SU-DHL-6 (cell line): ENCODE results near the gene CSF1.

Experiments used
- H2AFZ ChIP-seq: fragments of 200-600 bp; sonication (generic); 2 replicates; pipeline ENCODE4 v1.6.1; 2014; ENCODE audit warnings: low read depth, mild to moderate bottlenecking, moderate library complexity, mixed read lengths, antibody characterized with exemption, low read length; ENCODE audit not compliant: severe bottlenecking
- H3F3A ChIP-seq: fragments of 200-600 bp; shearing (Covaris generic); 2 replicates; pipeline ENCODE4 v1.6.0; 2016; ENCODE audit warnings: antibody characterized with exemption, mild to moderate bottlenecking; ENCODE audit not compliant: insufficient read depth
- H3K27ac ChIP-seq: fragments of 200-600 bp; sonication (generic); 2 replicates; pipeline ENCODE4 v1.5.1; 2016; ENCODE audit warnings: low read depth, mild to moderate bottlenecking, low read length, moderate library complexity, mixed read lengths
- H3K27me3 ChIP-seq: fragments of 200-600 bp; sonication (generic), shearing (Covaris generic); 2 replicates; pipeline ENCODE4 v1.6.0; 2014; ENCODE audit warnings: mild to moderate bottlenecking, low read length
- H3K36me3 ChIP-seq: fragments of 200-600 bp; sonication (generic); 2 replicates; pipeline ENCODE4 v1.6.1; 2014; ENCODE audit warnings: mild to moderate bottlenecking, low read length, mixed read lengths
- H3K4me2 ChIP-seq: fragments of 300-600, 200-600 bp; shearing (Covaris generic), sonication (generic); 2 replicates; pipeline ENCODE4 v1.6.0; 2014; ENCODE audit warnings: low read length, low read depth, mild to moderate bottlenecking; ENCODE audit not compliant: poor library complexity, severe bottlenecking
- H3K4me3 ChIP-seq: fragments of 200-600 bp; sonication (generic); 2 replicates; pipeline ENCODE4 v1.5.1; 2014; ENCODE audit warnings: antibody characterized with exemption, low read length, mild to moderate bottlenecking, mixed read lengths; ENCODE audit not compliant: insufficient read depth, poor library complexity, severe bottlenecking
- H3K79me2 ChIP-seq: fragments of 200-600 bp; sonication (generic); 2 replicates; pipeline ENCODE4 v1.6.1; 2014; ENCODE audit warnings: mild to moderate bottlenecking, low read length, moderate library complexity; ENCODE audit not compliant: insufficient read depth
- H3K9ac ChIP-seq: fragments of 200-600 bp; sonication (generic); 2 replicates; pipeline ENCODE4 v1.7.0; 2014; ENCODE audit warnings: mild to moderate bottlenecking, low read length
- H3K9me2 ChIP-seq: fragments of 200-600 bp; sonication (generic); replicated peaks from 2 replicates; pipeline ENCODE4 v1.6.1; 2014; ENCODE audit warnings: low read length; ENCODE audit not compliant: insufficient read depth
- H3K9me3 ChIP-seq: fragments of 200-600 bp; sonication (generic); 2 replicates; pipeline ENCODE4 v1.6.1; 2014; ENCODE audit warnings: low read length, mixed read lengths; ENCODE audit not compliant: insufficient read depth
- H4K20me1 ChIP-seq: fragments of 200-600 bp; sonication (generic); 2 replicates; pipeline ENCODE4 v1.6.1; 2014; ENCODE audit warnings: low read depth, mild to moderate bottlenecking, antibody characterized with exemption, low read length, moderate library complexity, mixed read lengths
- CTCF ChIP-seq: fragments of 200-600 bp; sonication (generic); IDR thresholded peaks from one replicate; pipeline ENCODE4 v1.5.1; 2017; ENCODE audit warnings: antibody characterized with exemption, mild to moderate bottlenecking, low read length, moderate library complexity; ENCODE audit not compliant: insufficient read depth, poor library complexity, severe bottlenecking
- EZH2phosphoT487 ChIP-seq: fragments of 200-600 bp; sonication (generic), shearing (Covaris generic); conservative IDR thresholded peaks from 2 replicates; pipeline ENCODE4 v1.6.1; 2018; ENCODE audit warnings: mild to moderate bottlenecking, antibody characterized with exemption, low read length, moderate library complexity, mixed read lengths

Gene CSF1

DNA sequence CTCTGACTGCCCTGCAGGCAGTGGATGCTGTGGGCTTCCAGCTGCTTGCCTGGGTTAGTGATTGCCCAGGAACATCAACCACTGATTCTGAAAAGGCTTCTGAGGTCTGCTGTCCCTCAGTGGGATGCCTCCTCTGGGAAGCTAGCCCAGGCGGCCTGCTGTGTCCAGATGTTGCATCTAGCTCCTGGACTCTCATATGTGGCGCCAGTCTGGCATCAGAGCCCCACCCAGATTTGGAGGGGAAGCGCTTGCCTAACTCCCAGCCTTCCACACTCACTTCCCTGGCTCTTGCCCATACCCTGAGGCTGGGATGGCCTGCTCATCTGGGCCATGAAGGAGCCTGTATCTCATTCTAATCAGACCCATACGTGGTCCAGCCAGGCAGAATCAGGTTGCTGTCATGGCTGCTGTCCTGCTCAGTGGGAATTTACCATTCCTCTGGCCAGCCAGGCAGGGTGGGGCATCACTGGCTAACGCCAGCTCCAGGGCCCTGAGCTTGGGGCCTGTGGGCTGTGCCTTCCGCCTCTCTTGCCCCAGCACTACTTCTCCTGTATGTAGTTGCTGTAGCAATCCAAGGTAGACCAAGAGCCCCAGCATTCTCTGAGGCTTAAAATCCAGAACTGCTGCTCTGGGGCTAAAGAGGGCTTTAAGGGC lies 4.1 kb downstream of the CSF1 start:
- H3F3A ChIP-seq = no peaks in the 10 kb centered on the region
- H3K9me2 ChIP-seq = no peaks in the 10 kb centered on the region
- H3K79me2 ChIP-seq = no peaks in the 10 kb centered on the region
- H4K20me1 ChIP-seq = no peaks in the 10 kb centered on the region
- H2AFZ ChIP-seq = no peak overlapping the region
- no peak overlapping the region for H3K4me3 ChIP-seq
- no peaks in the 10 kb centered on the region for H3K27me3 ChIP-seq
- no peaks in the 10 kb centered on the region for H3K36me3 ChIP-seq
- H3K27ac ChIP-seq = no peak overlapping the region
- no peak overlapping the region for H3K4me2 ChIP-seq
- H3K9ac ChIP-seq = no peak overlapping the region
- H3K9me3 ChIP-seq = no peaks in the 10 kb centered on the region
- TF ChIP-seq CTCF = no peak
- no peak for TF ChIP-seq EZH2phosphoT487

DNA sequence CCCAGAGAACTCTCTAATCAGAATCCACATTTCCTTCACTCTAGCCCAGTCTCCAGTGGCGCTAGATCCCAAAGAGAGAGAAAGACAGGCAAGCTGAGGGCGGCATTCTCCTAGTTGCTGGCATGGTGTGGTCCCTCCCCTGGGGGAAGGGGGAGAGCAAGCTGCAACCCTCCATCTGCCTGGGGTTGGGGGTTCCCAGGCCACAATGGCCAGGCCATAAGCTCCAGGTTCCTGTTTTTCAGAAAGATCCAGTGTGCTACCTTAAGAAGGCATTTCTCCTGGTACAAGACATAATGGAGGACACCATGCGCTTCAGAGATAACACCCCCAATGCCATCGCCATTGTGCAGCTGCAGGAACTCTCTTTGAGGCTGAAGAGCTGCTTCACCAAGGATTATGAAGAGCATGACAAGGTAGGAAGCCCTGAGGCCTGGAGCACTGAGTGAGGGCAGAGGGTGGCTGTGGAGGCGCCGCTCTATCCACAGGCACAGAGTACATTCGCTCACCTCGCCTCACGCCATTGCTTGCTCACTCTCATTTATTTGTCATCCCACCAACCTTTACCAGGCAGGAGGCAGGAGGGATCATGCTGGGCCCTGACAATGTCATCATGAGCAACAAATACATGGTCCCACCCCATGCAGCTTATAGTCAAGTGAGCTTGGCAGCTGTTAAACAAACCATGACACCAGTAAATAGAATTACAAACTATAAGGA lies 6.6 kb downstream of the CSF1 start:
- no peak for TF ChIP-seq CTCF
- Histone ChIP-seq H2AFZ (no peak overlapping the region), H3K79me2 (no peaks in the 10 kb centered on the region), H4K20me1 (no peaks in the 10 kb centered on the region), H3K27me3 (no peaks in the 10 kb centered on the region), H3K9ac (no peak overlapping the region), H3K36me3 (no peaks in the 10 kb centered on the region), H3K4me2 (no peak overlapping the region), H3K9me3 (no peaks in the 10 kb centered on the region), H3K9me2 (no peaks in the 10 kb centered on the region), H3F3A (no peaks in the 10 kb centered on the region), H3K27ac (no peak overlapping the region), H3K4me3 (no peak overlapping the region)

- H3K79me2 ChIP-seq = no peaks in the 10 kb centered on the region
- no peak overlapping the region for H3K27ac ChIP-seq
- no peaks in the 10 kb centered on the region for H3K9me2 ChIP-seq
- no peaks in the 10 kb centered on the region for H3F3A ChIP-seq
- no peaks in the 10 kb centered on the region for H3K27me3 ChIP-seq
- H3K9ac ChIP-seq = no peak overlapping the region
- H2AFZ ChIP-seq = no peak overlapping the region
- no peak overlapping the region for H3K4me3 ChIP-seq
- H3K4me2 ChIP-seq = no peak overlapping the region
- no peaks in the 10 kb centered on the region for H4K20me1 ChIP-seq
- H3K36me3 ChIP-seq = no peaks in the 10 kb centered on the region
- TF ChIP-seq EZH2phosphoT487 = no peak
- no peaks in the 10 kb centered on the region for H3K9me3 ChIP-seq
Observed at GRCh38 chr1:109917768-109918606, 7.3 kb downstream of the CSF1 start.
